Smooth muscle cell (in vitro differentiated cells): ENCODE measurements around the gene PPP4C. TPM values are rescaled to one million over a fixed set of nuclear protein-coding genes. Genes with fewer than 3 reads are reported as not detected.

Experiments used
- DNase-seq: peaks from one replicate; lab custom pipeline; 2025; ENCODE audit not compliant: unreplicated experiment; lab: John Stamatoyannopoulos, UW
- H2AFZ ChIP-seq: fragments of 200-600 bp; sonication (generic); 2 replicates; pipeline ENCODE4 v1.6.0; 2016; ENCODE audit warnings: antibody characterized with exemption, low read depth, mild to moderate bottlenecking
- H3F3A ChIP-seq: fragments of 200-600 bp; sonication (generic); 2 replicates; pipeline ENCODE4 v1.6.0; 2017; ENCODE audit warnings: antibody characterized with exemption, low read depth
- H3K27ac ChIP-seq: fragments of 200-600 bp; sonication (generic); 2 replicates; pipeline ENCODE4 v1.5.1; 2016; ENCODE audit warnings: low read depth, mild to moderate bottlenecking
- H3K27me3 ChIP-seq: fragments of 200-600 bp; sonication (generic); 2 replicates; pipeline ENCODE4 v1.6.1; 2016; ENCODE audit warnings: low read depth, mild to moderate bottlenecking
- H3K36me3 ChIP-seq: fragments of 200-600 bp; sonication (generic); 2 replicates; pipeline ENCODE4 v1.5.1; 2016; ENCODE audit warnings: low read depth
- H3K4me1 ChIP-seq: fragments of 200-600 bp; sonication (generic); 2 replicates; pipeline ENCODE4 v1.5.1; 2016; ENCODE audit warnings: low read depth
- H3K4me2 ChIP-seq: fragments of 200-600 bp; sonication (generic); 2 replicates; pipeline ENCODE4 v1.6.0; 2016; ENCODE audit warnings: mild to moderate bottlenecking
- H3K4me3 ChIP-seq: fragments of 200-600 bp; sonication (generic); 2 replicates; pipeline ENCODE4 v1.5.1; 2016; ENCODE audit warnings: mild to moderate bottlenecking
- H3K79me2 ChIP-seq: fragments of 200-600 bp; sonication (generic); 2 replicates; pipeline ENCODE4 v1.6.0; 2016; ENCODE audit warnings: low read depth, mild to moderate bottlenecking
- H3K9ac ChIP-seq: fragments of 200-600 bp; sonication (generic); 2 replicates; pipeline ENCODE4 v1.6.0; 2016; ENCODE audit warnings: low read depth
- H3K9me3 ChIP-seq: fragments of 200-600 bp; sonication (generic); replicated peaks from 2 replicates; pipeline ENCODE4 v1.5.1; 2016; ENCODE audit warnings: low read depth
- H4K20me1 ChIP-seq: fragments of 200-600 bp; sonication (generic); 2 replicates; pipeline ENCODE4 v1.6.0; 2016; ENCODE audit warnings: low read depth
- CTCF ChIP-seq: fragments of 200-600 bp; sonication (generic); IDR thresholded peaks from 2 replicates; pipeline ENCODE4 v1.5.1; 2017; ENCODE audit warnings: borderline replicate concordance, mild to moderate bottlenecking, antibody characterized with exemption; ENCODE audit not compliant: insufficient read depth, poor library complexity, severe bottlenecking
- WGBS: methylation state at CpG from one replicate; pipeline ENCODE4 v1.1.7; 2016; ENCODE audit warnings: low lambda C conversion rate; 5-methylcytosine and 5-hydroxymethylcytosine counted together
- polyA plus RNA-seq: library from polyadenylated mRNA; unstranded; fragments of >200 nt; fragmentation: Nextera tagmentation; extraction: Ambion mirVana; gene quantifications from 2 replicates; pipeline ENCODE4 v1.2.1, GENCODE V29; 2016
- total RNA-seq: library from RNA; depleted of rRNA; stranded (reverse); fragments of >200 nt; gene quantifications from 2 replicates; pipeline ENCODE4 v1.2.3, GENCODE V29; 2014

The PPP4C gene
- total and polyA plus RNA-seq, 2 experiments from 2014 or later: 111 to 224 TPM

GRCh38 chr16:30069611-30070462, 6.0 kb upstream of the PPP4C start:
- no peaks in the 10 kb centered on the region for H3K9me3 ChIP-seq
- TF ChIP-seq CTCF: no peak
- no peak for DNase-seq
- H3K4me2 ChIP-seq: peak overlapping the region; percentile 98
- H3K79me2 ChIP-seq: peaks cover 64% of the 10 kb centered on the region
- H4K20me1 ChIP-seq: peaks cover 69% of the 10 kb centered on the region
- H3K4me1 ChIP-seq: peaks cover 18% of the 10 kb centered on the region
- peak overlapping the region; percentile 45 for H3K27ac ChIP-seq
- H3K36me3 ChIP-seq: no peaks in the 10 kb centered on the region
- peaks cover 57% of the 10 kb centered on the region for H3F3A ChIP-seq
- no peak overlapping the region for H3K9ac ChIP-seq
- no peaks in the 10 kb centered on the region for H3K27me3 ChIP-seq
- WGBS: 96% methylated on average over 29 of the region's 31 CpGs
- no peak overlapping the region for H2AFZ ChIP-seq
- no peak overlapping the region for H3K4me3 ChIP-seq

- Histone ChIP-seq H3K36me3 (no peaks in the 10 kb centered on the region), H2AFZ (no peak overlapping the region), H3K4me3 (no peak overlapping the region), H4K20me1 (peaks cover 69% of the 10 kb centered on the region), H3F3A (peaks cover 61% of the 10 kb centered on the region), H3K4me1 (peaks cover 18% of the 10 kb centered on the region), H3K27me3 (no peaks in the 10 kb centered on the region), H3K27ac (peak overlapping the region; percentile 45), H3K79me2 (peaks cover 64% of the 10 kb centered on the region), H3K9ac (no peak overlapping the region), H3K4me2 (peak overlapping the region; percentile 98), H3K9me3 (no peaks in the 10 kb centered on the region)
- no peak for DNase-seq
- TF ChIP-seq CTCF: no peak
These were observed 5.3 kb upstream of the PPP4C start for GRCh38 chr16:30070490-30070889.

- H3K27ac ChIP-seq: peak overlapping the region; percentile 75
These were observed 540 bp downstream of the PPP4C start for GRCh38 chr16:30076276-30076791.

More at GRCh38 chr16:30076276-30076791, 540 bp downstream of the PPP4C start:
- Histone ChIP-seq H3K4me2 (peak overlapping the region; percentile 98), H3K9ac (peak overlapping the region; percentile 97), H4K20me1 (peaks cover 51% of the 10 kb centered on the region), H3K4me3 (peak overlapping the region; percentile 83), H2AFZ (no peak overlapping the region), H3K9me3 (no peaks in the 10 kb centered on the region), H3K36me3 (no peaks in the 10 kb centered on the region), H3K79me2 (peaks cover 50% of the 10 kb centered on the region), H3F3A (peaks cover 21% of the 10 kb centered on the region), H3K4me1 (peaks cover 11% of the 10 kb centered on the region), H3K27me3 (no peaks in the 10 kb centered on the region)
- 13% methylated on average over 18 of the region's 33 CpGs for WGBS
- TF ChIP-seq CTCF: no peak
- no peak for DNase-seq
